K562 (cell line): ENCODE results near the gene MICAL1. TPM values are rescaled to one million over a fixed set of nuclear protein-coding genes. Genes with fewer than 3 reads are reported as not detected.

Experiments
- ATAC-seq: fragments of 200-7000 bp; cut with Tn5 transposase; 3 replicates; pipeline ENCODE4 v1.9.1; 2020; ENCODE audit warnings: moderate library complexity
- BruUV-seq: library from RNA; stranded (reverse); fragments of 400-500 nt; replicated peaks from 2 replicates; lab custom pipeline; 2021; lab: Mats Ljungman, UMichigan
- CTCF ChIA-PET: fragments of 300-600 bp; formaldehyde crosslinking; extraction: SDS; loops from one replicate; lab custom pipeline; 2021; ENCODE audit warnings: low intra/inter-chr PET ratio; lab: Yijun Ruan, JAX
- POLR2A ChIA-PET: fragments of 300-600, 350-650 bp; sonication (Branson Sonifier 250); formaldehyde crosslinking; extraction: SDS; loops from one replicate; lab custom pipeline; 2021; ENCODE audit warnings: antibody characterized with exemption, inconsistent platforms; lab: Yijun Ruan, JAX
- DNase-seq, 4 experiments: peaks; one replicate each; pipeline versions ENCODE4 v3.0.0 to v3.0.0-alpha.2; 2011 to 2018; ENCODE audit warnings: low spot score in 3 of 4, mixed read lengths in 3 of 4; ENCODE audit errors: extremely low read depth in 1 of 4
- FAIRE-seq: peaks from 2 replicates; lab custom pipeline; 2011; peaks lifted over from hg19 to GRCh38; lab: Jason Lieb, UNC
- H2AFZ ChIP-seq: 2 replicates; pipeline ENCODE4 v1.6.0; 2011; ENCODE audit warnings: low read depth, low read length, control low read depth, inconsistent platforms
- H3K27ac ChIP-seq: fragments of 200-600 bp; 3 replicates; pipeline ENCODE4 v1.8.0; 2011; ENCODE audit warnings: low read depth, mild to moderate bottlenecking, control low read depth, inconsistent platforms, low read length, moderate library complexity, mixed read lengths; ENCODE audit errors: extremely low read depth
- H3K27me3 ChIP-seq, 2 experiments: fragments of 300-600 bp in 1 of 2; 2 replicates in 1 of 2; 3 replicates in 1 of 2; pipeline versions ENCODE4 v1.6.0 to v1.8.0; 2011; ENCODE audit warnings: inconsistent platforms in 2 of 2, low read length in 2 of 2, mild to moderate bottlenecking in 1 of 2, mixed read lengths in 1 of 2, moderate library complexity in 1 of 2; ENCODE audit not compliant: control insufficient read depth in 2 of 2, insufficient read depth in 2 of 2
- H3K36me3 ChIP-seq: fragments of 300-600 bp; 3 replicates; pipeline ENCODE4 v1.8.0; 2011; ENCODE audit warnings: mild to moderate bottlenecking, low read length, inconsistent platforms; ENCODE audit not compliant: control insufficient read depth, insufficient read depth
- H3K4me1 ChIP-seq, 2 experiments: fragments of 200-600 bp in 1 of 2; replicated peaks in 1 of 2; 2 replicates in 1 of 2; 3 replicates in 1 of 2; pipeline versions ENCODE4 v1.5.1 to v1.8.0; 2011; ENCODE audit warnings: inconsistent platforms in 2 of 2, low read length in 2 of 2, mild to moderate bottlenecking in 1 of 2, mixed read lengths in 1 of 2, moderate library complexity in 1 of 2; ENCODE audit not compliant: control insufficient read depth in 2 of 2, insufficient read depth in 2 of 2
- H3K4me2 ChIP-seq: 2 replicates; pipeline ENCODE4 v1.6.1; 2011; ENCODE audit warnings: low read length, control low read depth, inconsistent platforms, mixed read lengths; ENCODE audit not compliant: insufficient read depth
- H3K4me3 ChIP-seq: fragments of 200-600 bp; sonication (generic), shearing (Covaris generic); 2 replicates; pipeline ENCODE4 v1.5.1; 2016; ENCODE audit warnings: control low read depth, inconsistent platforms
- H3K79me2 ChIP-seq: fragments of 200-600 bp; 3 replicates; pipeline ENCODE4 v1.8.0; 2011; ENCODE audit warnings: low read length, inconsistent platforms; ENCODE audit not compliant: control insufficient read depth, insufficient read depth
- H3K9ac ChIP-seq, 2 experiments: 2 replicates each; pipeline versions ENCODE4 v1.6.0 to v1.6.1; 2011; ENCODE audit warnings: low read depth in 2 of 2, low read length in 2 of 2, control low read depth in 1 of 2, inconsistent platforms in 1 of 2, mild to moderate bottlenecking in 1 of 2, mixed read lengths in 1 of 2; ENCODE audit not compliant: insufficient read depth in 1 of 2
- H3K9me1 ChIP-seq: one replicate; pipeline ENCODE4 v1.6.0; 2011; ENCODE audit warnings: inconsistent platforms, mild to moderate bottlenecking, low read length, moderate library complexity; ENCODE audit not compliant: control insufficient read depth, insufficient read depth
- H3K9me3 ChIP-seq: replicated peaks from 2 replicates; pipeline ENCODE4 v1.5.1; 2011; ENCODE audit warnings: low read depth, low read length, inconsistent platforms; ENCODE audit not compliant: control insufficient read depth, insufficient read depth
- H4K20me1 ChIP-seq: replicated peaks from 2 replicates; pipeline ENCODE4 v1.6.1; 2011; ENCODE audit warnings: low read length, inconsistent platforms, mixed read lengths; ENCODE audit not compliant: control insufficient read depth, insufficient read depth
- CGGBP1 ChIP-seq: fragments of 250-450 bp; sonication (Bioruptor Pico); IDR thresholded peaks from 2 replicates; pipeline ENCODE4 v1.9.0; 2021; ENCODE audit warnings: mild to moderate bottlenecking
- EP300 ChIP-seq: IDR thresholded peaks from 2 replicates; pipeline ENCODE4 v1.6.1; 2012; ENCODE audit warnings: low read length, improper control_type of control experiment
- KAT2B ChIP-seq: IDR thresholded peaks from one replicate; pipeline ENCODE4 v1.6.1; 2012; ENCODE audit warnings: low read depth, mild to moderate bottlenecking, control low read depth, inconsistent platforms, low read length, moderate library complexity
- MBD2 ChIP-seq: sonication (generic); IDR thresholded peaks from 2 replicates; pipeline ENCODE4 v1.6.1; 2016; ENCODE audit warnings: low read depth, borderline replicate concordance
- NUFIP1 ChIP-seq: fragments of 450-650 bp; IDR thresholded peaks from 2 replicates; pipeline ENCODE4 v1.6.1; 2018; ENCODE audit not compliant: partially characterized antibody
- SNIP1 ChIP-seq: fragments of 450-650 bp; IDR thresholded peaks from 2 replicates; pipeline ENCODE4 v1.7.1; 2017; ENCODE audit warnings: low read depth, mild to moderate bottlenecking
- ZKSCAN8 ChIP-seq: fragments of 200-800 bp; sonication (Bioruptor generic); IDR thresholded peaks from 2 replicates; pipeline ENCODE4 v1.6.1; 2016; ENCODE audit warnings: missing genetic modification characterization, missing compliant biosample characterization
- ZNF124 ChIP-seq: sonication (generic); formaldehyde crosslinking; IDR thresholded peaks from 2 replicates; pipeline ENCODE4 v1.8.1; 2022; ENCODE audit warnings: missing genetic modification reagents
- ZNF165 ChIP-seq: fragments of 250-450 bp; sonication (Bioruptor Pico); IDR thresholded peaks from 2 replicates; pipeline ENCODE4 v1.4.0; 2020; ENCODE audit warnings: borderline replicate concordance
- ZNF561 ChIP-seq: fragments of 450-650 bp; formaldehyde crosslinking; conservative IDR thresholded peaks from 2 replicates; pipeline ENCODE4 v1.4.0; 2020; ENCODE audit warnings: mild to moderate bottlenecking, moderate library complexity
- ZNF583 ChIP-seq: fragments of 250-450 bp; sonication (Bioruptor Pico); IDR thresholded peaks from 2 replicates; pipeline ENCODE4 v1.4.0; 2020
- ZNF695 ChIP-seq: fragments of 450-650 bp; formaldehyde crosslinking; IDR thresholded peaks from 2 replicates; pipeline ENCODE4 v1.4.0; 2020; ENCODE audit warnings: mild to moderate bottlenecking, moderate library complexity
- WGBS: fragments of 100-300 bp; shearing (Covaris generic); methylation state at CpG from one replicate; pipeline ENCODE4 v1.1.6; 2016; ENCODE audit warnings: low coverage, mixed read lengths; ENCODE audit not compliant: insufficient coverage; ENCODE audit errors: missing lambda C conversion rate; 5-methylcytosine and 5-hydroxymethylcytosine counted together
- in situ Hi-C: fragments of 300-500 bp; cut with MboI; formaldehyde crosslinking; loops from 4 replicates; pipeline ENCODE4 v1.15.0; 2018; ENCODE audit warnings: inconsistent platforms, mixed read lengths
- intact Hi-C: fragments of 100-400 bp; cut with micrococcal nuclease; formaldehyde crosslinking; loops from 2 replicates; pipeline ENCODE4 v1.14.2; 2022
- polyA plus RNA-seq, 8 experiments: library from polyadenylated mRNA; depleted of rRNA in 4 of 8; stranded (reverse) in 5 of 8; unstranded in 3 of 8; fragments of >200 nt; fragmentation: Nextera tagmentation in 2 of 8; fragmentation: Illumina TruSeq in 1 of 8; extraction: Ambion mirVana in 2 of 8; extraction: Trizol in 1 of 8; gene quantifications; 2 replicates each; pipeline versions ENCODE4 v1.2.1 to v1.2.3, GENCODE V29; 2011 to 2014; ENCODE audit warnings: inconsistent platforms in 1 of 8, missing spikeins in 1 of 8
- total RNA-seq, 7 experiments: library from RNA; depleted of rRNA in 6 of 7; stranded (reverse); fragments of >200 nt in 6 of 7; fragmentation: Illumina TruSeq in 2 of 7; extraction: Trizol in 2 of 7; gene quantifications; 2 replicates each; pipeline versions ENCODE4 v1.2.1 to v1.2.3, GENCODE V29; 2011 to 2021; ENCODE audit warnings: low replicate concordance in 1 of 7

Gene MICAL1
- total and polyA plus RNA-seq, 9 of the 15 experiments (the other 6 are each of a cell fraction or from before 2014, with no cell fraction given): 0.07 to 15.2 (median 7.0) TPM

- in situ Hi-C loops (no loop called here), intact Hi-C loops (no loop called here)
- H3K4me1 ChIP-seq: peaks cover 26 to 34% of the 10 kb centered on the region in 2 experiments
- 61% methylated on average over 9 of the region's 9 CpGs for WGBS
- no peaks in the 10 kb centered on the region for H3K9me3 ChIP-seq
- H3K9me1 ChIP-seq: peaks cover 2% of the 10 kb centered on the region
- H3K9ac ChIP-seq: peak overlapping the region in 1 of 2 experiments; percentile 53; a peak in 1 of 4 replicates
- H4K20me1 ChIP-seq: 0 out of 2 replicates have a peak, but pooled peaks cover 3% of the 10 kb centered on the region
- H3K4me3 ChIP-seq: no peak overlapping the region
- ATAC-seq: no peak
- BruUV-seq: no TSS peak
- peaks cover 77% of the 10 kb centered on the region for H3K36me3 ChIP-seq
- peak overlapping the region; percentile 22; the same call in 1 of the 2 replicates for H3K4me2 ChIP-seq
- no peaks in the 10 kb centered on the region for H3K27me3 ChIP-seq
- POLR2A ChIA-PET: interaction anchor here (0.6 to 1.0 kb wide), 2 partner anchors 9 to 101 kb away, joined by 3 to 4 read pairs; no protein-coding TSS in a partner anchor
- no peak overlapping the region for H2AFZ ChIP-seq
- H3K79me2 ChIP-seq: peaks cover 66% of the 10 kb centered on the region
- FAIRE-seq: peak; percentile 37
- no peak overlapping the region for H3K27ac ChIP-seq
- no peak for DNase-seq
- CTCF ChIA-PET: no interaction called here
- no peak for TF ChIP-seq NUFIP1
- TF ChIP-seq CGGBP1 (CRISPR knock-in tag): no peak
- TF ChIP-seq SNIP1: no peak
- no peak for TF ChIP-seq ZNF583 (CRISPR knock-in tag)
- TF ChIP-seq MBD2: no peak
- no peak for TF ChIP-seq EP300
- no peak for TF ChIP-seq KAT2B
- TF ChIP-seq ZKSCAN8 (CRISPR knock-in tag): no peak
- no peak for TF ChIP-seq ZNF124 (CRISPR knock-in tag)
- no peak for TF ChIP-seq ZNF695
- TF ChIP-seq ZNF165: no peak
- no peak for TF ChIP-seq ZNF561 (CRISPR knock-in tag)
These were observed 22.7 kb upstream of the MICAL1 start for GRCh38 chr6:109478222-109478805.
